Measurements from ENCODE around the gene RNF213. TPM values are rescaled to one million over a fixed set of nuclear protein-coding genes. Genes with fewer than 3 reads are reported as not detected.

The RNF213 gene
- total RNA-seq, 1 donor from 2014 or later, result 29.6 TPM

DNA sequence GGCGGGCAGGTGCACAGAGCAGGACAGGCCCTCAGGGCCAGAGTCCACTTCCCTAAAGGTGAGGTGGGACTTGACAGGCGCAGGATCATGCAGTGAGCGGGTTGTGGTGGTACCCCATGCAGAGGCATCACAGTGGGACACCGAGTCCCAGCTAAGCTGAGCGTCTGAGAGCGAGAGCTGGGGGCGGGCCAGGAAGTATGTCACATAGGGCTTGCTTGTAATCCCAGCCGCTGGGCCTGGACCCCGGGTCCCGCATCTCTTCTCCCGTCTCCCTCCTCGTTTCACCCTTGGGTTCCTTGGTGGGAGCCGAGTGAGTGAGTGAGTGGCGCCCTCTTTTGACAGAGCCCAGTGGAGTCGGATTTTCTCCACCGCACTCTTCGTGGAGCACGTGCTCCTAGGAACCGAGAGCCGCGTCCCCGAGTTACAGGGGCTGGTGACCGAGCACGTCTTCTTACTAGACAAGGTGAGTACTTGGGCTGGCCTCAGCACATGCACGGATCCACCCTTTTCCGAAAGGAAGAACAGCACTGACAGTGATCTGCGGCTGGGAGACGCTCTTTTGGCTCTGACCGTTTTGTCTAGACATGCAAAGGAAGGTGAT lies 103.5 kb downstream of the RNF213 start:
- TF ChIP-seq, protein P1, sequence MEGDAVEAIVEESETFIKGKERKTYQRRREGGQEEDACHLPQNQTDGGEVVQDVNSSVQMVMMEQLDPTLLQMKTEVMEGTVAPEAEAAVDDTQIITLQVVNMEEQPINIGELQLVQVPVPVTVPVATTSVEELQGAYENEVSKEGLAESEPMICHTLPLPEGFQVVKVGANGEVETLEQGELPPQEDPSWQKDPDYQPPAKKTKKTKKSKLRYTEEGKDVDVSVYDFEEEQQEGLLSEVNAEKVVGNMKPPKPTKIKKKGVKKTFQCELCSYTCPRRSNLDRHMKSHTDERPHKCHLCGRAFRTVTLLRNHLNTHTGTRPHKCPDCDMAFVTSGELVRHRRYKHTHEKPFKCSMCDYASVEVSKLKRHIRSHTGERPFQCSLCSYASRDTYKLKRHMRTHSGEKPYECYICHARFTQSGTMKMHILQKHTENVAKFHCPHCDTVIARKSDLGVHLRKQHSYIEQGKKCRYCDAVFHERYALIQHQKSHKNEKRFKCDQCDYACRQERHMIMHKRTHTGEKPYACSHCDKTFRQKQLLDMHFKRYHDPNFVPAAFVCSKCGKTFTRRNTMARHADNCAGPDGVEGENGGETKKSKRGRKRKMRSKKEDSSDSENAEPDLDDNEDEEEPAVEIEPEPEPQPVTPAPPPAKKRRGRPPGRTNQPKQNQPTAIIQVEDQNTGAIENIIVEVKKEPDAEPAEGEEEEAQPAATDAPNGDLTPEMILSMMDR (conservative IDR thresholded peaks at IDR 0.05), result peak; percentile 59
- Mint-ChIP-seq H3K9me3 (no peaks in the 10 kb centered on the region), H3K36me3 (ENCODE audit: low read depth) (peaks cover 19% of the 10 kb centered on the region), H3K4me1 (no peaks in the 10 kb centered on the region), H3K4me3 (no peak overlapping the region), H3K27ac (ENCODE audit: unreplicated experiment) (no peak overlapping the region), H3K27me3 (ENCODE audit: low read depth) (no peaks in the 10 kb centered on the region)
- peak; percentile 26 for DNase-seq (ENCODE audit: low read depth, low spot score)

DNA sequence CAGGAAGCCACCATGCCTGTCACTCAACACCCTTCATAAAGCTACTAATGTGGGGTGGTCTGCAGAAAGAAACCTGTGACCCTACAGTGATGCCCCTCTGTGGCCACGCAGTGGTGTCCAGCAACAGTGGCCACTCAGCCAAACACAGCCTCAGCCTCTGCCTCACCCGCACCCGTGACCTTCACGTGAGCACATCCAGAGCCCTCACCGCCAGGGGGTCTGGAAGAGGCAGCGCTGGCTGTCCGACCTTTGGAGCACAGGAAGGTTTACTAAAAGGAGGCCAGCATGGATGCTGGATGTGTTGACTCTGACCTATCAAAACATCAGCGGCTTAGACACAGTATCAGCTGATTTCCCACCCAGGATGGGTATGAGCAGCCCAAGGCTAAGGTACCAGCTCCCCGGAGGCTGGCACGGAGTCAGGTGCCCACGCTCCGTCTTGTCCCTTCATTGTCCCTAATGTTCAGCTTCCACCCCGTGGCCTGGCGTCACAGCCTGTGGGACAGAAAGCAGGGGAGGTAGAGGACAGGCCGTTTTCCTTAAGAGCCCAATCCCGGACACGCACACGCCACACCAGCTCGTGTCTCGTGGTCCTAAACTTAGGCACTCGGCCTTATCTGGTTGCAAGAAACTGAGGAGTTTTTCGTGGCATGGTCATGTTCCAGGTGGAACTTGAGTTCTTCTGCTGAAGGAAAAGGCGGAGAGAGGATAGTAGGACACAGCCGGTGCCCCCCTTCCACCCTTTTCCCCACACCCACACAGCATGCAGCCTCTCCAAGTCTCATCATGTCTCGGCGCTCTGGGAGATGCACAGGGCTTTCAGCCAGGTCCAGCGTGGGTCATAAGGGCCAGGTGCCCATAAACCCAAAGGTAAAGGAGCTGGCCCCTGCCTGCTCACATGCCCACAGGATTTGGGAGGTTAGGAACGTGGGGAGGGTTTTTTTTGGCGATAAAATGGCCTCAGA lies 104.6 kb downstream of the RNF213 start:
- H3K4me3 Mint-ChIP-seq, result no peak overlapping the region
- TF ChIP-seq, protein P1 (conservative IDR thresholded peaks at IDR 0.05), result no peak
- H3K27ac Mint-ChIP-seq (ENCODE audit: unreplicated experiment), result peak overlapping the region; percentile 57
- no peaks in the 10 kb centered on the region for H3K4me1 Mint-ChIP-seq
- DNase-seq (ENCODE audit: low read depth, low spot score), result no peak
- H3K36me3 Mint-ChIP-seq (ENCODE audit: low read depth), result peaks cover 15% of the 10 kb centered on the region
- H3K27me3 Mint-ChIP-seq (ENCODE audit: low read depth), result no peaks in the 10 kb centered on the region
- H3K9me3 Mint-ChIP-seq, result no peaks in the 10 kb centered on the region

DNA sequence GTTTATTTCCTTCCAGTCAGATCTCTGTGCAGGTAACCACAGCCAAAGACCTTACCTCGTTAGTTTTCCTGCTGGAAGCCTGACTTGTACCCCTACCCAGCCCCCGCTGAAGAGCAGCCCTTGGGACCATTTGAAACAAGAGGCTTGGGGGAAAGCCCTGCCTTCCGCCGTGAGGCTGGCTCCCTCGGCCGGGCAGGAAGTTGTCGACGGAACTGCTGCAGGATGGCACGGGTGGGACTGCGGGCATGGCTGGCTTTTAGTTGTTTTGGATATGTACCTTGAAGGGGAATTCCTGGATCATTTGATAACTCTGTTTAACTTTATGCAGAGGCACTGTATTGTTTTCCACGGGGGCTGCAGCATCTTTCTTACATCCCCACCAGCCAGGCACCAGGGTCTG lies 105.3 kb downstream of the RNF213 start:
- no peak overlapping the region for H3K27ac Mint-ChIP-seq (ENCODE audit: unreplicated experiment)
- no peak overlapping the region for H3K4me3 Mint-ChIP-seq
- no peaks in the 10 kb centered on the region for H3K4me1 Mint-ChIP-seq
- TF ChIP-seq, protein P1 (conservative IDR thresholded peaks at IDR 0.05), result no peak
- H3K9me3 Mint-ChIP-seq, result no peaks in the 10 kb centered on the region
- peaks cover 8% of the 10 kb centered on the region for H3K36me3 Mint-ChIP-seq (ENCODE audit: low read depth)
- DNase-seq (ENCODE audit: low read depth, low spot score), result no peak
- H3K27me3 Mint-ChIP-seq (ENCODE audit: low read depth), result no peaks in the 10 kb centered on the region

DNA sequence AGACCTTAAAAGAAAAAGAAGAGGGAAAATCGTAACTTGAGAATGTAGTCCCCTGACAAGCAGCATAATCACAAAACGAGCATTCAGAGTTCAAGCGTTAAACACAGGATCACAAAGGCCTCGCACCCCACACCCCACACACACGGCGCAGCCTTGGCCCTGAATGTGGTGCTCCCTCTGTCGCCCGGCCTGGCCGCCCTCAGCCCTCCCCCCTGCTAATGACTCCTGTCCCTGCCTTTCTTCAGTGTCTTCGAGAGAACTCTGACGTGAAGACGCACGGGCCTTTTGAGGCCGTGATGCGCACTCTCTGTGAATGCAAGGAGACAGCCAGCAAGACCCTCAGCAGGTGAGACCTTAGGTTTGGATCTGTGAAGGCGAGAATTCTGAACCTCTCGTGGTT lies 106.9 kb downstream of the RNF213 start:
- DNase-seq (ENCODE audit: low read depth, low spot score), result no peak
- Mint-ChIP-seq H3K9me3 (no peaks in the 10 kb centered on the region), H3K4me3 (no peak overlapping the region), H3K27me3 (ENCODE audit: low read depth) (no peaks in the 10 kb centered on the region), H3K36me3 (ENCODE audit: low read depth) (no peaks in the 10 kb centered on the region), H3K27ac (ENCODE audit: unreplicated experiment) (no peak overlapping the region), H3K4me1 (no peaks in the 10 kb centered on the region)
- TF ChIP-seq, protein P1 (conservative IDR thresholded peaks at IDR 0.05), result no peak

DNA sequence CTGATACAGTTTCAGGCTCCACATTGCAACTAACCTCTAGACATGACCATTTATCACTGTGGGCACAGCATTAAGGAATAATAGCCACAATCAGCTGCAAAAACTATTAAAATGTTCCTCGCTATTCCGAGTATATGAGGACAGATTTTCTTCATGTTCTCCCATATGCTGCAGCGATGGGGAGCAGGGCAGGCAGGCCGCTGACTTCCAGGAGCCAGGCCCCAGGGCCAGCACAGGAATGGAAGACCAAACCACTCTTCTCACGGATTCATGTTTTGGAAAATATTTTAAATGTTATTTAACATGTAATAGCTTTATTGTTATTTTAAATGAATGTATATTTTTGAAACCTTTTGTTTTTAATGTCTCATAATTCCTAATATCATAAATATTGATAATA lies 110.5 kb downstream of the RNF213 start:
- Mint-ChIP-seq H3K9me3 (no peaks in the 10 kb centered on the region), H3K36me3 (ENCODE audit: low read depth) (no peaks in the 10 kb centered on the region)

More for the DNA sequence above, 110.5 kb downstream of the RNF213 start:
- no peaks in the 10 kb centered on the region for H3K27me3 Mint-ChIP-seq (ENCODE audit: low read depth)
- no peak overlapping the region for H3K4me3 Mint-ChIP-seq
- TF ChIP-seq, protein P1 (conservative IDR thresholded peaks at IDR 0.05), result no peak
- no peaks in the 10 kb centered on the region for H3K4me1 Mint-ChIP-seq
- no peak overlapping the region for H3K27ac Mint-ChIP-seq (ENCODE audit: unreplicated experiment)
- DNase-seq (ENCODE audit: low read depth, low spot score), result no peak

Data from neural crest cell (in vitro differentiated cells).